Fibroblast of peridontal ligament (primary cell): ENCODE results near the gene TRIM7.
"Not testable (repeated sequence)": the region's sequence is repeated elsewhere in the genome, so short reads cannot be mapped to it uniquely, and the experiment has no call there.

ENCODE experiments used
- DNase-seq: peaks from one replicate; pipeline ENCODE4 v3.0.0-alpha.2; 2010; ENCODE audit errors: extremely low read depth

The TRIM7 gene

GRCh38 chr5:181149806-181150733 is 54.9 kb downstream of the TRIM7 start:
- DNase-seq, result no peak

GRCh38 chr5:181149355-181149754 is 55.6 kb downstream of the TRIM7 start:
- no peak for DNase-seq

- DNase-seq, result not testable (repeated sequence)
Observed at GRCh38 chr5:181146927-181147636, 57.9 kb downstream of the TRIM7 start, which contains the start of gene OR2V2. OR2V2 (plus strand) TSS chr5:181147586; CDS start chr5:181154943, 7,357 bp downstream.

- no peak for DNase-seq
Observed at GRCh38 chr5:181145133-181145532, 59.9 kb downstream of the TRIM7 start.
